BE2C (cell line): ENCODE measurements around the gene CTH.
A peak's percentile ranks its signal among the peaks of the same experiment; 100 is the strongest.

Source experiments
- DNase-seq: peaks from one replicate; pipeline ENCODE4 v3.0.0-alpha.2; 2020
- H3K27me3 ChIP-seq: fragments of 250-450 bp; sonication (Bioruptor Pico); 2 replicates; pipeline ENCODE4 v1.5.1; 2020; ENCODE audit warnings: mild to moderate bottlenecking
- H3K36me3 ChIP-seq: fragments of 250-450 bp; sonication (Bioruptor Pico); 2 replicates; pipeline ENCODE4 v1.5.1; 2020; ENCODE audit warnings: mild to moderate bottlenecking
- H3K4me1 ChIP-seq: fragments of 250-450 bp; sonication (Bioruptor Pico); 2 replicates; pipeline ENCODE4 v1.5.1; 2020
- H3K4me3 ChIP-seq: 2 replicates; pipeline ENCODE4 v1.5.1; 2011; ENCODE audit warnings: low read depth, low read length
- H3K9me3 ChIP-seq: fragments of 250-450 bp; sonication (Bioruptor Pico); 2 replicates; pipeline ENCODE4 v1.5.1; 2020
- CTCF ChIP-seq: IDR thresholded peaks from 2 replicates; pipeline ENCODE4 v1.5.1; 2012; ENCODE audit warnings: mild to moderate bottlenecking, low read depth, low read length

Gene CTH

DNA sequence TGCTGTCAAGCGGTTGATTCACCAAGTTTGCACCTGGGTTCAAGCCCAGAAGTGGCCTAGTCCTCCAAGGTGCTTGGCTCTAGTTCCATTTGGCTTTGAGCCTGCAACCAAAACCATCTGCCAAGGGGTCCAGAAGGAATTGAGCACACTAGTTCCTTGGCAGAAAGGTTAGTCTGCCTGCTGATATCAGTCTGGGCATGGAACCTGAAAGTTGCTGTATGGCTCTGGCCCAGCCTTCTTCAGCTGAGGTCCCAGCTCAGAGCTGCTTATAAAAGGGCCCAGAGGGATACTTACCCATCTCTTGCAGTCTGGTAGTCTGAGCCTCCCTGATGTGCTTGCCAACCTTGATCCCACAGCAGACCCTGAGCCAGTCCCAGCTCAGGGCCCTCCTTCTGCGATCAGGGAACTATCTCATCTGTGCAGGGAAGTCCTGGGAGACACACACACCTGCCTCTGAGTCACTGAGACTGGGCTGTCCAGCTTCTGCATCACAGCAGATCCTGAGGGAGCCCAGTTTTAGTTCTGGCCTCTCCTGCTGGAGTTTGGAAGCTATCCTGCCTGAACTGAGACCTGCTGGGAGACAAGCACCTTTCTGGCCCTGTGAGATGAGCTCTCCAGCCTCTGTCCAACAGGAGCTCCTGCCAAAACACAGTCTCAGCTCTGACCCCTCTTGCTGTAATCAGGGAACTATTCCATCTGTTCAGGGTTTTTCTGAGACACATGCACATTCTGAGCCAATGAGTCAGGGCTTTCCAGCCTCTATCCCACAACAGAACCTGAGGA is 75.8 kb downstream of the CTH start:
- Histone ChIP-seq H3K4me3 (no peak overlapping the region), H3K27me3 (no peaks in the 10 kb centered on the region), H3K9me3 (no peaks in the 10 kb centered on the region), H3K36me3 (no peaks in the 10 kb centered on the region), H3K4me1 (no peaks in the 10 kb centered on the region)
- no peak for DNase-seq
- TF ChIP-seq CTCF, result no peak

- H3K9me3 ChIP-seq, result no peaks in the 10 kb centered on the region
- H3K27me3 ChIP-seq, result no peaks in the 10 kb centered on the region
- no peaks in the 10 kb centered on the region for H3K36me3 ChIP-seq
- DNase-seq, result no peak
- no peak for TF ChIP-seq CTCF
- no peak overlapping the region for H3K4me3 ChIP-seq
- no peaks in the 10 kb centered on the region for H3K4me1 ChIP-seq
Measured at GRCh38 chr1:70487459-70487815, 76.4 kb downstream of the CTH start.

DNA sequence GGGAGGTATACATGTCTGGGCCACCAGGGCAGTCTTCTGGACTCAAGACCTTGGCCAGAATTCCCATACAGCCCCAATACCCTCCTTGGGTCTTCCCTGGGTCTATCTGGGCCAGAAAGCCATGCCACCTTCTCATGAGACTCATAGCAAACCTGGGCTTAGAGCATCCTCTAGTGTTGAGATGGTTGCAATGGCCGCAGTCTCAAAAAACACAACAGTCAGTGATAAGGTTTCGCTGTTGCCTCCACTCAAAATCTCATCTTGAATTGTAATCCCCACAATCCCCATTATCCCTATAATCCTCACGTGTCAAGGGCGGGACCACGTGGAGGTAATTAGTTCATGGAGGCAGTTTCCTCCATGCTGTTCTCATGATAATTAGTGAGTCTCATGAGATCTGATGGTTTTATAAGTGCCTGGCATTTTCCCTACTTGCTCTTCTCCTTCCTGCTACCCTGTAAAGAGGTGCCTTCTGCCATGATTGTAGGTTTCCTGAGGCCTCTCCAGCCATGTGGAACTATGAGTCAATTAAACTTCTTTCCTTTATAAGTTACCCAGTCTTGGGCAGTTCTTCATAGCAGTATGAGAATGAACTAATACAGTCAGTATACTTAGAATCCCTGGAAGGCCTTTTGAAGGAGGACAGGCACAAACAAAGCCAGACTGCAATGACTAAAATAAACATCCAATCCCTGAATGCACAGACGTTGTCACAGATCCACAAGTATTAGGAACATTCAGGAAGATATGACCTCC is 77.0 kb downstream of the CTH start:
- Histone ChIP-seq H3K4me1 (no peaks in the 10 kb centered on the region), H3K4me3 (no peak overlapping the region), H3K27me3 (no peaks in the 10 kb centered on the region), H3K36me3 (no peaks in the 10 kb centered on the region), H3K9me3 (no peaks in the 10 kb centered on the region)
- DNase-seq, result peak; percentile 28
- TF ChIP-seq CTCF, result peak; percentile 78
